GM18499 (cell line): ENCODE data around the gene RTCA.
"Not testable (repeated sequence)": the region's sequence is repeated elsewhere in the genome, so short reads cannot be mapped to it uniquely, and the experiment has no call there.

Experiments
- ATAC-seq: cut with Tn5 transposase; IDR thresholded peaks from one replicate; pipeline ENCODE4 v1.9.1; 2021; ENCODE audit warnings: moderate number of reproducible peaks; ENCODE audit not compliant: insufficient read depth, unreplicated experiment

Gene RTCA

DNA sequence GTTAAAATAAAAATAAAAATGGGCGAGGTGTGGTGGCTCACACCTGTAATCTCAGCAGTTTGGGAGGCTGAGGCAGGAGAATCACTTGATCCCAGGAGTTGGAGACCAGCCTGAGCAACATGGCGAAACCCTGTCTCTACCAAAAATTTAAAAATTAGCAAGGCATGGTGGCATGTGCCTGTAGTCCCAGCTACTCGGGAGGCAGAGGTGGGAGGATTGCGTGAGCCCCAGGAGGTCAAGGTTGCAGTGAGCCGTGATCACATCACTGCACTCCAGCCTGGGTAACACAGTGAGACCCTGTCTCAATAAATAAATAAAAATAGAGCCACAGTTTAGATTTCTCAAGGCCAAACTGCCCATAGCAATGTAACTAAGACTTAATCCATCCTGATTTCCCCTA lies 9.7 kb upstream of the RTCA start:
- not testable (repeated sequence) for ATAC-seq

- ATAC-seq, result not testable (repeated sequence)
Measured at GRCh38 chr1:100258427-100258826, 7.6 kb upstream of the RTCA start.

- no peak for ATAC-seq
Measured at GRCh38 chr1:100261686-100262085, 4.3 kb upstream of the RTCA start.

- not testable (repeated sequence) for ATAC-seq
Measured at GRCh38 chr1:100264081-100264480, 1.9 kb upstream of the RTCA start.

DNA sequence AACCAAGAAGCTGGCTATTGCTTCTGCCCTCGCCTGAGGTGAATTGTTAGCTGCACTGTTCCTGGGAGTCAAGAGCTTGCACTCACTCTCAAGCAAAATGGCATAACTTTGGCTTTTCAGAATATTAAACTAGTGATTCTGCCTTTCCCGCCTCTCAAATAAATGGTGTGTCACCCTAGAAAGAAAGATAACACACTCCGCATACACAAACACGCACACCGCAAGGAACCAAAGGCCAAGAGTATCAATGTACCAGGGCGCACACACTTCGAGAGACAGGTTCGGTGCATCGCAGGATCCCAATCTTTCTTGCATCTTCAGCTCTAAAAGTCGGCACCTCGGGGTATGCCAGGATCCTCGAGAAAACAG lies 470 bp upstream of the RTCA start:
- peak; percentile 17 for ATAC-seq

DNA sequence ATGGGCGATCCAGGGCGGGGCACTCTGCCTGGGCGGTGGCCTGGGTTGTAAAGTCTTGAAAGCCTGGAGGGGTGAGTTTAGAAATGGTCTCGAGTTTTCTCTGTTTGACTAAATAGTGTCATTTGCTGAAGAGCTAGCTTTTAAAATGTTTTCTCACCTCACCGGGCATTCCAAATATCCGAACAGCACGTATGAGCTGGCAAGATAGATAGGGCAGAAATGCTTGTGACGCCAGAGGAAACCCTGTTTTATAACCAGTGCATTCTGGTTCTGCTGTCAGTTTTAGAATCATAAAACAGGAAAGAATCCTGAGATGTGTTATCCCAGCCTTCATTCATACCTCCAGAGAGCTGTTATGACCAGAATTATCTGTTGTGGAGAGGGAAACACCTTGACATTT lies 725 bp downstream of the RTCA start:
- ATAC-seq, result no peak

- ATAC-seq, result no peak
Measured at GRCh38 chr1:100267284-100267683, 1.3 kb downstream of the RTCA start.

GRCh38 chr1:100268202-100268601 lies 2.2 kb downstream of the RTCA start:
- no peak for ATAC-seq

- ATAC-seq, result no peak
Measured at GRCh38 chr1:100277866-100278265, 11.8 kb downstream of the RTCA start.

- ATAC-seq, result no peak
Measured at GRCh38 chr1:100279358-100279923, 13.4 kb downstream of the RTCA start.

- no peak for ATAC-seq
Measured at GRCh38 chr1:100279954-100280682, 14.1 kb downstream of the RTCA start.

DNA sequence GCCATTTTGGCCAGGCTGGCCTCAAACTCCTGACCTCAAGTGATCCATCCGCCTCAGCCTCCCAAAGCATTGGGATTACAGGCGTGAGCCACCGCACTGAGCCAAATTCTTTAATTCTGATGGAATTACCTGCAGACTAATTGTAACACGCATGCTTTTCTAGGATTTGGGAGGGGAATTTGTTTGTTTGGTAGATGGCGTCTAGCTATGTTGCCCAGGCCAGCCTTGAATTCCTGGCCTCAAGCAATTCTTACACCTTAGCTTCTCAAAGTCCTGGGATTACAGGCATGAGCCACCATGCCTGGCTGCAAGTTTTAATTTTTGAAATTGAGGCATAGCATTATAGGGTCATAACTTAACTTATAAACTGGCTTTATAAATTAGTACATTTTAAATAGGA lies 18.6 kb downstream of the RTCA start:
- ATAC-seq, result no peak

DNA sequence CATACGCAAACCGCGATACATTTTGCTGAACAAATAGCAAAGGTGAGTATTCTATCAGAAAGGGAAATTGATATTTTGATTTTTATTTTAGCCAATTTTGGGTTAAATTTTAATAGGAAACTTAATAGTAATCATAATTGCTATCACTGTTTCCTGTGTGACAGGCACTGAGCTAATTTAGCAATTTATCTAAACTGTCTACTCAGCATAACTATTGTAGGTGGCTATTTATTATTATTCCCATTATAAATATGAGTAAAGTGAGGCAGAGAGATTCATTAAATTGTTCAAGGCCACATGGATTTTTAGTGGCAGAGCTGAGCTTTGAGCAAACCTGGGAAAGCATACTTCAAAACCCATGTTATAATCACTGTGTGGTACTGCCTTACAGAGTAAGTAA lies 21.1 kb downstream of the RTCA start:
- no peak for ATAC-seq

DNA sequence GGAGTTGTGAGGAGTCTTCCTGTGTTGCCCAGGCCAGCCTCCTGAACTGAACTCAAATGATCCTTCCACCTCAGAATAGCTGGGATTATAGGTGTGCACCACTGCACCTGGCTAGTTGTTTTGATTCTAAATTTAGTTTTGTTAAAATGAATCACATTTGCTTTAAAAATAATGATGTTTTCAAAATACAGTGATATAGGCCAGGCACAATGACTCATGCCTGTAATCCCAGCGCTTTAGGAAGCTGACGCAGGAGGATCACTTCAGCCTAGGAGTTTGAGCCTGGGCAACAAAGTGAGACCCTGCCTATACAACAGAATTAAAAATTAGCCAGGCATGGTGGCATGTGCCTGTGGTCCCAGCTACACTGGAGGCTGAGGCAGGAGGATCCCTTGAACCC lies 24.3 kb downstream of the RTCA start:
- no peak for ATAC-seq

- no peak for ATAC-seq
Measured at GRCh38 chr1:100292711-100293110, 26.7 kb downstream of the RTCA start.

DNA sequence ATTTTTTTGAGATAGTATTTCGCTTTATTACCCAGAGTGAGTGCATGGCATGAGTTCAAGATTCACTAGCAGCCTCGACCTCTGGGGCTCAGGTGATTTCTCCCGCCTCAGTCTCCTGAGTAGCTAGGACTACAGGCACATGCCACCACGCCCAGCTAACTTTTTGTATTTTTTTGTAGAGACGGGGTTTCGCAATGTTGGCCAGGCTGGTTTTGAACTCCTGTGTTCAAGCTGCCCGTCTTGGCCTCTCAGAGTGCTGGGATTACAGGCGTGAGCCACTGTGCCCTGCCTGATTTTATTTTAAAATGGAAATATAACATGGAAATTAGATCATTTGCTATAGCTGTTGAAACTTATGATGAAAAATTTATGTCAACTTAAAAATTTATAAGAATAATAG lies 30.1 kb downstream of the RTCA start:
- ATAC-seq, result no peak

DNA sequence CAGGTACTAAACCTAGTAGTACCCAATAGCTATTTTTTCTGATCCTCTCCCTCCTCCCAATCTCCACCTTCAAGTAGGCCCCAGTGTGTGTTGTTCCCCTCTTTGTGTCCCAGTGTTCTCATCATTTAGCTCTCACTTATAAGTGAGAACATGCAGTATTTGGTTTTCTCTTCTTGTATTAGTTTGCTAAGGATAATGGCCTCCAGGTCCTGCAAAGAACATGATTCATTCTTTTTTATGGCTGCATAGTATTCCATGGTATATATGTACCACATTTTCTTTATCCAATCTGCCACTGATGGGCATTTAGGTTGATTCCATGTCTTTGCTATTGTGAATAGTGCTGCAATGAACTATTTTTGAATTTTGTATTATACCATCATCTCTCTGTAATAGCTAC lies 31.0 kb downstream of the RTCA start:
- ATAC-seq, result not testable (repeated sequence)

DNA sequence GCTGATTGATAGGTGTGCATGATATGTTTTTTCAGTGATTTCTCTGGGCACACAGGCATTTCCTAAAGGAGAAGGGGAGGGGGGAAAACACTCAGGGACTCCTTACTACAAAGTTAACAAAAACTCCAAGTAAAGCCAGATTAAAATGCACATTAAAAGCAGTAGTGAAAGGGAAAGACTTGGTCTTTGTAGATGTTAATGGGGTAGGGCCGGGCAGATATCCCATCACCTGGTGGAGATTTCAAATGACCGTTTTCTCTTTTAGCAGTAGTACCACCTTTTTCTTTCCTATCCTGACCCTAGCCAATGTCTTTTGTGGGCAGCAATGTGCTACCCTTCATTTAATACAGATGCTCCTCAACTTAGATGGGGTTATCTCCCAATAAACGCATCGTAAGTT lies 32.5 kb downstream of the RTCA start:
- ATAC-seq, result no peak

- ATAC-seq, result no peak
Measured at GRCh38 chr1:100299521-100300222, 33.7 kb downstream of the RTCA start.

DNA sequence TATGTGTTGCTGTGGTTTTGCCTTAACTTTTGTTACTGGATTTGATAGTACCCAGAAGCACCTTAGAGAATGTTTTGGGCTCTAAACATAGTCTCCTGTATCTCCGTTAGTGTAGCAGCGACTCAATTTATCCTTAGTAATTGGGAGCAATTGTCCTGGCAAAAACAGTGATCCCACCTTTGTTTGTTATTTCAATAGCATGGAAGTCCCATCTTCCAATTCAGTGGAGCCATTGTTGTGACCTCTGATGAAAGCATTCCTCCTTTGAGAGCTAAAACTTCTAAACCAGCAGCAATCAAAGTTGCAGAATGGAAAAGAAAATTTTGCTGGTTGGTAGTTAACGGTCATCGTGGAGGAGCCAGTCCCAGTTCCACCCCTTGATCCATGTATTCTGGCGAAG lies 34.7 kb downstream of the RTCA start:
- ATAC-seq, result no peak

DNA sequence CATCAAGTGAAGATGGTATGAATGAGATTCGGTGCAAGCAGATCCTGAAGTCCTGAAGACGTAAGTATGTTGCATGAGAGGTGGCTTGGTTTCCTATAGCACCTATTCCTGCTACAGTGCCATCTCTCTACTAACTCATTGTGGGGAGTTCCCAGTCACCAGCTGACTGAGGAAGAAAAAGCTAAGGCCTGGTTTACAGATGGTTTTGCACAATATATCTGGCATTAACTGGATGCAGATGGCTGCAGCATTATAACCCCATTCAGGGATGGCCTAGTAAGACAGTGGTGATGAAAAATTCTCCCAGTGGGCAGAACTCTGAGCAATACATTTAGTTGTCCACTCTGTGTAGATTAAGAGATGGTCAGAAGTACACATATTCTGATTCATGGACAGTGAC lies 36.7 kb downstream of the RTCA start:
- no peak for ATAC-seq

DNA sequence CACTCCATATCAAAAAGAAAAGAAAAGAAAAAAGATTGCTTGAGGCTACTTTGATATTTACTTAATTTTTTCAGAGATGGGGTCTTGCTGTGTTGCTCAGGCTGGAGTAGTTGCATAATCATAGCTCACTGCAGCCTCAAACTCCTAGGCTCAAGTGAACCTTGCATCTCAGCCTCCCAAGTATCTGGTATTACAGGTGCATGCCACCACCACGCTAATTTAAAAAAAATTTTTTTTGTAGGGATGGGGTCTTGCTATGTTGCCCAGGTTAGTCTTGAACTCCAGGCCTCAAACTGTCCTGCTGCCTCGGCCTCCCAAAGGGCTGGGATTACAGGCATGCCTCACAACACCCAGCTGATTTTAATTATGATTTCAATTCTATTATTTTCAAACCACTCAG lies 38.2 kb downstream of the RTCA start:
- no peak for ATAC-seq
